Fibroblast of the aortic adventitia (primary cell): ENCODE results near the gene TUT1. TPM values are rescaled to one million over a fixed set of nuclear protein-coding genes. Genes with fewer than 3 reads are reported as not detected.

ENCODE experiments used
- DNase-seq: peaks from one replicate; pipeline ENCODE4 v3.0.0-alpha.2; 2010; ENCODE audit warnings: low read depth
- H3K4me3 ChIP-seq: 2 replicates; pipeline ENCODE4 v1.5.1; 2011; ENCODE audit warnings: low read depth, mild to moderate bottlenecking, control low read depth, low read length, moderate library complexity
- total RNA-seq: library from RNA; depleted of rRNA; stranded (reverse); fragments of >200 nt; gene quantifications from 2 replicates; pipeline ENCODE4 v1.2.3, GENCODE V29; 2012; ENCODE audit warnings: low replicate concordance
- TF ChIP-seq, protein P1 (sequence below): IDR thresholded peaks from 2 replicates; pipeline ENCODE4 v1.5.1; 2011; ENCODE audit warnings: mild to moderate bottlenecking, low read length, control low read depth, inconsistent platforms; ENCODE audit not compliant: insufficient read depth

TUT1 gene
- total RNA-seq, 1 donor = 4.5 TPM

DNA sequence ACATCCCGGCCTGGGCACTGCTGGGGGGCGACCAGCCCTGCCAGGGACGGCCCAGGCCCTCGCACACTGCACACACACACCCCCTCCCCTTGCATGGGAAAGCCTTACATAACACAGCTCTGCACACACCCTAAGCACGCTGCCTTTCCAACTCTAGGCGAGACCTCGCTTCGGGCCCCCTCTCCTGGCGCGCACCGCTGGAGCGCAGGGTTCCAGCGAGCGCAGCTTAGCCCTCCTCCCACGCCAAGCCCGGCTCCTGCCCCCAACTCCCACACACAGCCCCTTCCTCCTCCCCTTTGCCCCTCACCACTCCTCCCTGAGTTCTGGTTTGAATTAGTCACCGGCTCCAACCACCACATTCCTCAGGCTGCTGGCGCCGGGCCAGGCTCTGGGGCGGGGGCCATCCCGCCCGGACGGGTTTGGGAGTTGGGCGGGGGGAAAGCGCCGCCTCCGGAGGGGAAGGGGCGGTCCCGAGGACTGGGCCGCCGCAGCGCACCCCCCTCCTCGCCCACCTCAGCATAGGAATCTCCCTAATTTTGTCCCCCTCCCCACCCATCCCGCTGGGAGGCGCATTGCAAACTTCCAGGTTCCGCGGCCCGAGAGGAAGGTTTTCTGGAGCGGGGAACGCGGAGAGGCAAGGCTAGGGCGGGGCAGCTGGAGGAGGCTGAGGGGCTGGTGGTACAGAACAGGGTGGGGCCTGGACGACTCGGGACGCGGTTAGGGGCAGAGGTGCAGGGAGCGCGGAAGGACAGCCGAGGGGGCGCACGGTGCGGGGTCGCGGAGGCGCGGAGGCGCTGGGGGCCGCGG is 45.7 kb downstream of the TUT1 start:
- DNase-seq = peak; percentile 95
- TF ChIP-seq, protein P1, sequence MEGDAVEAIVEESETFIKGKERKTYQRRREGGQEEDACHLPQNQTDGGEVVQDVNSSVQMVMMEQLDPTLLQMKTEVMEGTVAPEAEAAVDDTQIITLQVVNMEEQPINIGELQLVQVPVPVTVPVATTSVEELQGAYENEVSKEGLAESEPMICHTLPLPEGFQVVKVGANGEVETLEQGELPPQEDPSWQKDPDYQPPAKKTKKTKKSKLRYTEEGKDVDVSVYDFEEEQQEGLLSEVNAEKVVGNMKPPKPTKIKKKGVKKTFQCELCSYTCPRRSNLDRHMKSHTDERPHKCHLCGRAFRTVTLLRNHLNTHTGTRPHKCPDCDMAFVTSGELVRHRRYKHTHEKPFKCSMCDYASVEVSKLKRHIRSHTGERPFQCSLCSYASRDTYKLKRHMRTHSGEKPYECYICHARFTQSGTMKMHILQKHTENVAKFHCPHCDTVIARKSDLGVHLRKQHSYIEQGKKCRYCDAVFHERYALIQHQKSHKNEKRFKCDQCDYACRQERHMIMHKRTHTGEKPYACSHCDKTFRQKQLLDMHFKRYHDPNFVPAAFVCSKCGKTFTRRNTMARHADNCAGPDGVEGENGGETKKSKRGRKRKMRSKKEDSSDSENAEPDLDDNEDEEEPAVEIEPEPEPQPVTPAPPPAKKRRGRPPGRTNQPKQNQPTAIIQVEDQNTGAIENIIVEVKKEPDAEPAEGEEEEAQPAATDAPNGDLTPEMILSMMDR = peak; percentile 11
- peak overlapping the region; percentile 93 for H3K4me3 ChIP-seq

DNA sequence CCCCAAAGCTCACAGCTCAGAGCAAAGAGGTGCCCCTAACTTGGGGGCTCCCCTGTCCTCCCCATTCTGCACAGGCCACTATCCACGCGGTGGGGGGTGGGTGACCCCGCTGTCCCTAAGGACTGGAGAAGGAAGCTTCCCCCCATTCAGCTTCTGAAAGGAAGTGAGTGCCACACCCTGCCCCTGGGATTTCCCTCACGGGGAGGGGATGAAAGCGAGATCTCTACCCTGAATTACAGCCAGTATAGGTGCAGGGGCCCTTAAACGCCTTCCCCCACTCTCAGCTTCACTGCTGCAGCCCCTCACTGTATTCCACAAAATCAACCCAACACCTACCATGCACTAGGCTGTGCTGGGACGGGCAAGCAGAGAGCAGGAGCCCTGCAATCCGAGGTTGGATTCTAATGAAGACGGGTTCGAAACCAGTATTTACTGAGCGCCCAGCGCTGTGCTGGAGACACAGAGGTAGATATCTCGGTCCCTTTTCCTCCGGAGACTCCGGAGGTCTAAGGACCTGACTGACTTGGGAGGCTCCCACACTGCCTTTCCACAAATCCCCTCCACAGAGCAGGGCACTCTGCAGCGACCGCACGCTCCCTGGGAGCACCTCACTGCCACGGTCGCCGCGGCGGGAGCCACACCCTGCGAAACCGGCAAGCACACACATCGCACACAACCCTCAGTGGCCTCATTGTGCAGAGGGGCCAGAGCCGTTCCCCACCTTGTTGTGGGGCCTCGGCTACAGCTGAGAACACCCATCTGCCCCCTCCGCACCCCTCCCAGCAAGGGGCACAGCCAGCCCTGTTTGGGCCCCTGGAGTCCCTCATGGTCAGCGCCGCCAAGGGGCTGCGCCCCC is 46.5 kb downstream of the TUT1 start:
- H3K4me3 ChIP-seq = peak overlapping the region; percentile 93
- peak; percentile 22 for DNase-seq
- TF ChIP-seq, protein P1 = no peak

DNA sequence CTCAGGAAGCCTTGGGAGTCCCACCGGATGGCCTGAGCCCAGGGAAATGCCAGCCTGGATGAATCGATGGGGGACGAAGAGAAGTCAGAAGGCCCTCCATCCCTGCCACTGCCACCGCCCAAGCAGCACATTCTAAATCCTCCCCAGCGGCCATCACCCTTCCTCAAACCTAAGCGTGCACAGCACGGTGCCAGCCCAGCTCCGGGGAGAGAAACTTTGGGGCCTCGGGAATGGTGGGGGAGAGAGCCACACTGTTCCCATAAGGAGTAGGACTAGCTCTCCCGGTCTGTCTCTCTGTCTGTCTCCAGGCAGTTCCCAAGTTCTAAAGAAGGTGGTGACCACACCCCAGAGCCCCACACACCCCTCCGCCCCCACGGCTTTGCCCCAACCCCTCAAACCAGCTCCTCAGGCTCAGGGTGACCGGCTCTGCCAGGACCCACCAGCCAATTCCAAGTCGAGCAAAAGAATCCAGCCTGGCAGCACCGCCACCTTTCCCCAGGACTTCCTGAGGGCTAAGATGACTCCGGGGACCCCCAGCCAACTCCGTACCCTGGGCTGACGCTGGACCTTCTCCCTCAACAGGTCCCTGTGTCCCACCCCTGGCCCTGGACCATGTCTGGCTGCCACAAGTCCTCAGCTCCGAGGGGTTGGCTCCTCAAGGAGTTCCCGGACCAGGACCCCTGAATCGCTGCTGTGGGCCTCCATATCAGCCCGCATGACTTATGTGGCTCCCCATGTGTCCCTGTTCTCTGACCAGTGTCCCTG is 47.5 kb downstream of the TUT1 start:
- DNase-seq = peak; percentile 15
- H3K4me3 ChIP-seq = peak overlapping the region; percentile 93
- TF ChIP-seq, protein P1 = no peak

DNA sequence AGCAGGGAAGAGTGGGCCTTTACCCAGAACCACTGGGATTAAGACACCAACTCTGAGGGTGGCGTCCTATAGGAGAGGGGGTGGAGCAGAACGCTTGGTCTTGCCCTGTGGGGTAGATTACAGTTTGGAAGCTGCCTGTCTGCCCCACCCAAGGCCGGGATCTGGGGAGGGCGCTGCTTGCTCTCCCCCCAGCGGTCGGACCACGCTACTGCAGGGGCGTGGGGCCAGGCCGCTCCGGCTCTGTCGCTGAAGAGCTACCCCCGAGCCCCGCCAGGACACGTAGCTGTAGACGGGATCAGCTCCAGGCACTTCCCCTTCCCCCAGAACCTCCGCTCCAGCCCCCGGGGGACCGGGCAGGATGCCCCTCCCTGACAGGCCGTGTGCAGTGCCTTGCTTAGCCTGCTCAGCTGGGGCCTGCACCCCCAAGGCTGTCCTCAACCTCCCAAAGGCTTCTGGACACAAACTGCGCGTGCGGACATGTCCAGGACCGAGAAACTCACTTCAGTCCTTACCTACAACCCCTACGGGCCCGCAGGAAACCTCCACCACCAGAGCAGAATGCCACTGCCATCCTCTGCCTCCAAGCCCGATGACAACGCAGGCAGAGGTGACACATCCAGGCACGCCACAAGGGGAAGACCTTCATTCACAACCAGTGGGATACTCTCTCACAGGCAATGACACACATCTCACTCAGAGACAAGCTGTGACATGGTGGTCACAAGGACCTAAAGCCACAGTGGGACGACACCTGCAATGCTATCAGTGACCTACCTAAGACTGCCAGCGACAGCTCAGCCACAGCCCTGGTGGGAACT is 48.4 kb downstream of the TUT1 start:
- TF ChIP-seq, protein P1 = peak; percentile 99
- DNase-seq = peak; percentile 86
- H3K4me3 ChIP-seq = peak overlapping the region; percentile 93

DNA sequence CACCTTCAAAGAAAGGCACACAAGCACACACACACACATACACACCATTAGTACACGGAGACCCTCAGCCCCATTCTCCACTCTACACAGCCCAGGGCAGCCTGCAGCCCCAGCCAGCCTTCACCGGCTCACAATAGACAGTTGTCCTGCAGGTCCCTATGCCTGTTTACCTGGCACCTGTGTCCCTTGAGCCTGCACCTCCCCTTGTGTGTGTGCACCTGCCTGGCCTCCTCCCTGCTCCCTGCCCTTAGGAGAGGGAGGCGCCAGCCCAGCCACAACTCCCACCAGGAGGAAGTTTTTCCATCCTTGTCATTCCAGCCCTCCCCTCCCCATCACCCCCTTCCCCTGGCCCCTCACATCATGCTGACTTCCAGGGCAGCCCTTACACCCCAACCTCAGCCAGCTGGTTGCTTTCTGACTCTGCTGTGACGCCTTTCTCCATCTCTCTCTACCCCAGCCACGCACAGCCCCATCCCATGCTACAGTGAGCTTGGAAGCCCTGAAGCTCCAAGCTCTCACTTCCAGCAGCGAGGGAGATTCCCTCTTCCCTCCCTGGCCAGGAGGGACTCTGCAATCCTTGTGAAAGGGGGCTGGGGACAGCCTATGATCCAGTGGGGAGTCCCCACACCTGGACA is 49.1 kb downstream of the TUT1 start:
- DNase-seq = no peak
- TF ChIP-seq, protein P1 = no peak
- peak overlapping the region; percentile 93 for H3K4me3 ChIP-seq
